Adrenal gland (tissue), 12 donors: ENCODE measurements around the gene ATP5PF. TPM values are rescaled to one million over a fixed set of nuclear protein-coding genes. Genes with fewer than 3 reads are reported as not detected.
A peak's percentile ranks its signal among the peaks of the same experiment; 100 is the strongest.

Experiments used
- DNase-seq, 7 donors: peaks; one replicate each; pipeline ENCODE4 v3.0.0-alpha.2; 2019 to 2020
- H3K27ac ChIP-seq, 5 donors: fragments of 200-600 bp; sonication (generic) in 4 of 5; 1 replicate in 3 of 5; 2 replicates in 2 of 5; pipeline versions ENCODE4 v1.5.1 to v1.8.0; 2016 to 2020; ENCODE audit warnings: mild to moderate bottlenecking in 1 of 5
- H3K27me3 ChIP-seq: fragments of 200-600 bp; 2 replicates; pipeline ENCODE4 v1.8.0; 2021
- H3K36me3 ChIP-seq, 2 donors: fragments of 200-600 bp; replicated peaks in 1 of 2; 1 replicate in 1 of 2; 2 replicates in 1 of 2; pipeline versions ENCODE4 v1.5.1 to v1.8.0; 2018 to 2022
- H3K4me1 ChIP-seq, 2 donors: fragments of 200-600 bp; replicated peaks in 1 of 2; 1 replicate in 1 of 2; 2 replicates in 1 of 2; pipeline versions ENCODE4 v1.5.1 to v1.8.0; 2018 to 2021
- H3K4me3 ChIP-seq, 4 donors: fragments of 200-600 bp; sonication (generic) in 3 of 4; one replicate each; pipeline ENCODE4 v1.5.1; 2016 to 2018
- H3K9me3 ChIP-seq, 3 donors: fragments of 200-600 bp; sonication (generic) in 1 of 3; replicated peaks in 1 of 3; 1 replicate in 2 of 3; 2 replicates in 1 of 3; pipeline versions ENCODE4 v1.5.1 to v1.8.0; 2016 to 2021
- CTCF ChIP-seq, 6 experiments: fragments of 450-650 bp in 4 of 6; fragments of 200-600 bp in 2 of 6; sonication (generic) in 1 of 6; IDR thresholded peaks; 1 replicate in 5 of 6; 2 replicates in 1 of 6; pipeline versions ENCODE4 v1.5.1 to v1.8.0; 2016 to 2021; ENCODE audit warnings: antibody characterized with exemption in 6 of 6, mild to moderate bottlenecking in 2 of 6, moderate library complexity in 1 of 6
- POLR2A ChIP-seq, 2 donors: fragments of 450-650 bp; IDR thresholded peaks; one replicate each; pipeline ENCODE4 v1.6.1; 2017; ENCODE audit warnings: antibody characterized with exemption in 2 of 2, mild to moderate bottlenecking in 2 of 2, moderate library complexity in 1 of 2
- WGBS, 4 donors: extraction: QIAGEN DNeasy Blood & Tissue Kit in 2 of 4; methylation state at CpG; one replicate each; pipeline versions ENCODE4 v1.1.5 to v1.1.7; 2013 to 2017; 5-methylcytosine and 5-hydroxymethylcytosine counted together
- intact Hi-C, 2 donors: fragments of 100-400 bp; cut with DNase I; formaldehyde crosslinking; loops; one replicate each; pipeline versions ENCODE4 v1.14.1 to v1.15.0; 2022 to 2023
- polyA plus RNA-seq, 3 donors: library from polyadenylated mRNA; stranded (reverse); fragments of 200-250 nt in 2 of 3; fragments of 350-450 nt in 1 of 3; fragmentation: Illumina TruSeq in 1 of 3; extraction: RNeasy Lipid Tissue Mini Kit (QIAGEN cat#74804) in 1 of 3; gene quantifications; one replicate each; pipeline ENCODE4 v1.2.3, GENCODE V29; 2013 to 2014
- total RNA-seq, 9 donors: library from RNA; depleted of rRNA in 4 of 9; stranded (reverse); fragments of >200 nt in 4 of 9; fragments of 120-200 nt in 1 of 9; fragmentation: NEBNext Ultra II Directional in 1 of 9; extraction: Animal tissue kit (Norgen Biotek cat#: 25700) in 1 of 9; gene quantifications; one replicate each; pipeline versions ENCODE4 v1.1.0 to v1.2.4, GENCODE V29; 2013 to 2023
- donor health status: healthy with polysubstance abuse.
- donor health status: Bipolar disorder and iron deficiency.
- donor health status: DM: yes; HTN: yes; CAD: no.
- donor health status: DM: no; HTN: no; CAD: no.
- donor health status: DM: no; HTN: no; CAD: no.
- donor health status: DM: yes; HTN: yes; CAD: no.

The ATP5PF gene
- total and polyA plus RNA-seq, 12 donors = 88.5 to 552 (median 193) TPM

GRCh38 chr21:25710550-25710949, 24.2 kb downstream of the ATP5PF start:
- H3K9me3 ChIP-seq = no peaks in the 10 kb centered on the region
- intact Hi-C loops = no loop called here
- no peak for TF ChIP-seq CTCF (IDR thresholded peaks at IDR 0.05)
- no peak for TF ChIP-seq POLR2A (IDR thresholded peaks at IDR 0.05)
- H3K4me3 ChIP-seq = no peak overlapping the region
- WGBS, 4 donors = 91 to 94% (median 93%) methylated on average over 5 of the region's 5 CpGs
- no peak overlapping the region for H3K27ac ChIP-seq
- no peaks in the 10 kb centered on the region for H3K27me3 ChIP-seq
- no peak for DNase-seq
- no peaks in the 10 kb centered on the region for H3K4me1 ChIP-seq
- peaks cover 0 to 11% of the 10 kb centered on the region in 2 donors for H3K36me3 ChIP-seq

- DNase-seq = no peak
- Histone ChIP-seq H3K36me3 (peaks cover 0 to 11% of the 10 kb centered on the region in 2 donors), H3K4me3 (no peak overlapping the region), H3K9me3 (no peaks in the 10 kb centered on the region), H3K27ac (no peak overlapping the region), H3K4me1 (no peaks in the 10 kb centered on the region), H3K27me3 (no peaks in the 10 kb centered on the region)
- 78 to 85% (median 81%) methylated on average over 5 of the region's 5 CpGs for WGBS, 4 donors
- intact Hi-C loops = loop anchor here in 1 of 2 donors (5.0 kb wide), 1 partner anchor 102 kb away; the partner anchor contains the start of gene MRPL39
- TF ChIP-seq CTCF (IDR thresholded peaks at IDR 0.05) (no peak), POLR2A (IDR thresholded peaks at IDR 0.05) (no peak)
Measured at GRCh38 chr21:25709684-25710265, 24.9 kb downstream of the ATP5PF start.

GRCh38 chr21:25708467-25709065, 26.1 kb downstream of the ATP5PF start:
- WGBS, 4 donors = 48 to 58% (median 56%) methylated on average over 7 of the region's 7 CpGs
- TF ChIP-seq CTCF (IDR thresholded peaks at IDR 0.05) (peak; percentile 76 to 92 (median 84)), POLR2A (IDR thresholded peaks at IDR 0.05) (no peak)
- intact Hi-C loops = loop anchor here in 1 of 2 donors (5.0 kb wide), 1 partner anchor 101 kb away; the partner anchor contains the start of gene MRPL39
- H3K4me3 ChIP-seq = no peak overlapping the region
- peaks cover 4 to 11% of the 10 kb centered on the region in 2 donors for H3K36me3 ChIP-seq
- no peaks in the 10 kb centered on the region for H3K9me3 ChIP-seq
- H3K27ac ChIP-seq = no peak overlapping the region
- DNase-seq = peak; percentile 24 to 78 (median 51)
- no peaks in the 10 kb centered on the region for H3K27me3 ChIP-seq
- H3K4me1 ChIP-seq = no peaks in the 10 kb centered on the region

GRCh38 chr21:25701529-25701928, 33.2 kb downstream of the ATP5PF start:
- Histone ChIP-seq H3K4me3 (no peak overlapping the region), H3K27me3 (no peaks in the 10 kb centered on the region), H3K4me1 (peaks cover 7 to 8% of the 10 kb centered on the region in 2 donors), H3K36me3 (peaks cover 0 to 4% of the 10 kb centered on the region in 2 donors), H3K9me3 (no peaks in the 10 kb centered on the region), H3K27ac (peak overlapping the region in 1 of 5 donors; percentile 15)
- intact Hi-C loops = no loop called here
- WGBS, 4 donors = 58 to 66% (median 62%) methylated on average over 4 of the region's 4 CpGs
- DNase-seq = no peak
- TF ChIP-seq POLR2A (IDR thresholded peaks at IDR 0.05) (no peak), CTCF (IDR thresholded peaks at IDR 0.05) (no peak)
